Measurements from ENCODE around the gene WFIKKN2. TPM values are rescaled to one million over a fixed set of nuclear protein-coding genes. Genes with fewer than 3 reads are reported as not detected.

Gene WFIKKN2
- total and polyA plus RNA-seq, 2 of the 13 experiments (the other 11 are each of a cell fraction or from before 2014, with no cell fraction given) = not detected

- TF ChIP-seq ZBTB49 (CRISPR knock-in tag; IDR thresholded peaks at IDR 0.05; ENCODE audit: borderline replicate concordance) = no peak
- peak; percentile 8; the same call in 1 of the 2 replicates for TF ChIP-seq THAP9 (CRISPR knock-in tag; IDR thresholded peaks at IDR 0.05; ENCODE audit: borderline replicate concordance)
- TF ChIP-seq KDM5B (CRISPR knock-in tag; IDR thresholded peaks at IDR 0.05; ENCODE audit: borderline replicate concordance) = 0 out of 2 replicates have a peak, but pooled peaks have one; percentile 12
- peak; percentile 61; the same call in 1 of the 2 replicates for TF ChIP-seq ZNF501 (CRISPR knock-in tag; IDR thresholded peaks at IDR 0.05)
- TF ChIP-seq ZNF766 (CRISPR knock-in tag; IDR thresholded peaks at IDR 0.05; ENCODE audit: borderline replicate concordance) = no peak
- TF ChIP-seq ZBTB1 (CRISPR knock-in tag; IDR thresholded peaks at IDR 0.05; ENCODE audit: borderline replicate concordance) = no peak
- TF ChIP-seq ZGPAT (CRISPR knock-in tag; IDR thresholded peaks at IDR 0.05) = no peak
- no peak for TF ChIP-seq ZNF180 (CRISPR knock-in tag; IDR thresholded peaks at IDR 0.05; ENCODE audit: borderline replicate concordance, low read depth)
- no peak for TF ChIP-seq HDAC6 (IDR thresholded peaks at IDR 0.05; ENCODE audit: low read depth, low read length)
- TF ChIP-seq PAF1 (CRISPR knock-in tag; IDR thresholded peaks at IDR 0.05) = no peak
- TF ChIP-seq MTF1 (CRISPR knock-in tag; IDR thresholded peaks at IDR 0.05) = no peak
- no peak for TF ChIP-seq ZNF333 (CRISPR knock-in tag; IDR thresholded peaks at IDR 0.05; ENCODE audit: borderline replicate concordance)
- no peak for TF ChIP-seq ZNF460 (CRISPR knock-in tag; IDR thresholded peaks at IDR 0.05; ENCODE audit: borderline replicate concordance)
- TF ChIP-seq ZNF549 (CRISPR knock-in tag; IDR thresholded peaks at IDR 0.05) = no peak
- TF ChIP-seq SALL1 (CRISPR knock-in tag; IDR thresholded peaks at IDR 0.05) = 0 out of 2 replicates have a peak, but pooled peaks have one; percentile 10
- TF ChIP-seq SNAPC5 (CRISPR knock-in tag; IDR thresholded peaks at IDR 0.05; ENCODE audit: borderline replicate concordance) = no peak
- TF ChIP-seq ZNF672 (CRISPR knock-in tag; IDR thresholded peaks at IDR 0.05) = no peak
- no peak for TF ChIP-seq EHMT2 (IDR thresholded peaks at IDR 0.05; ENCODE audit: borderline replicate concordance, low read depth, low read length)
- no peak for TF ChIP-seq SRSF1 (optimal IDR thresholded peaks at IDR 0.05; ENCODE audit: low read depth, low read length)
- TF ChIP-seq SMARCE1 (IDR thresholded peaks at IDR 0.05; ENCODE audit: borderline replicate concordance) = no peak
- TF ChIP-seq ZNF543 (CRISPR knock-in tag; IDR thresholded peaks at IDR 0.05) = no peak
- TF ChIP-seq ZNF329 (CRISPR knock-in tag; IDR thresholded peaks at IDR 0.05; ENCODE audit: low read depth) = no peak
- TF ChIP-seq MAFK (conservative IDR thresholded peaks at IDR 0.05 in 1 of 2, IDR thresholded peaks at IDR 0.05 in 1 of 2; ENCODE audit: low read length in 2 of 2) = no peak
Observed at GRCh38 chr17:50798424-50799288, 36.7 kb upstream of the WFIKKN2 start (continued).
